Dermis lymphatic vessel endothelial cell (primary cell): ENCODE measurements around the gene GOLGA8N. TPM values are rescaled to one million over a fixed set of nuclear protein-coding genes. Genes with fewer than 3 reads are reported as not detected.

Source experiments
- total RNA-seq: library from RNA; depleted of rRNA; stranded (reverse); fragments of >200 nt; gene quantifications from 2 replicates; pipeline ENCODE4 v1.2.1, GENCODE V29; 2014

Gene GOLGA8N
- total RNA-seq: 0.87 and 1.4 TPM in 2 replicates

DNA sequence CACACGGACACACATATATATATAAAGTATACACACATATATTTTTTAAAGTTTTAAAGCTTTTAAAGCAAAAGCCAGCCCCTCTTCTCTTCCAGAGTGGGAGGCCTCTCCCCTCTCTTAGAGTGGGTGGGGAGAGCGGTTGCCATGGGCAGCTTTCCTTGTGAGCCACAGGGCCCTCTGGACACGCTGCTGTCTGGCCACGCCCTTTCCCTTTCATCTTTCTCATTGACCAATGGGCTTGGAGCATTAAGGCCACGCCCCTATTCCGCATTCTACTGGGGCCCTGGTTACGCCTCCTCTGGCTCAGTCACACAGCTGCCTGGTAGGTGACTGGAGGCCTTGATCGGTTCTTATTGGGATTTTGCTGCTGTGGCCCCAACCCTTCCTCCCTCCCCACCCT, at the start of gene GOLGA8N:
TSS of gene GOLGA8N (plus strand) at position 306 of the 400 bp plus-strand sequence.

DNA sequence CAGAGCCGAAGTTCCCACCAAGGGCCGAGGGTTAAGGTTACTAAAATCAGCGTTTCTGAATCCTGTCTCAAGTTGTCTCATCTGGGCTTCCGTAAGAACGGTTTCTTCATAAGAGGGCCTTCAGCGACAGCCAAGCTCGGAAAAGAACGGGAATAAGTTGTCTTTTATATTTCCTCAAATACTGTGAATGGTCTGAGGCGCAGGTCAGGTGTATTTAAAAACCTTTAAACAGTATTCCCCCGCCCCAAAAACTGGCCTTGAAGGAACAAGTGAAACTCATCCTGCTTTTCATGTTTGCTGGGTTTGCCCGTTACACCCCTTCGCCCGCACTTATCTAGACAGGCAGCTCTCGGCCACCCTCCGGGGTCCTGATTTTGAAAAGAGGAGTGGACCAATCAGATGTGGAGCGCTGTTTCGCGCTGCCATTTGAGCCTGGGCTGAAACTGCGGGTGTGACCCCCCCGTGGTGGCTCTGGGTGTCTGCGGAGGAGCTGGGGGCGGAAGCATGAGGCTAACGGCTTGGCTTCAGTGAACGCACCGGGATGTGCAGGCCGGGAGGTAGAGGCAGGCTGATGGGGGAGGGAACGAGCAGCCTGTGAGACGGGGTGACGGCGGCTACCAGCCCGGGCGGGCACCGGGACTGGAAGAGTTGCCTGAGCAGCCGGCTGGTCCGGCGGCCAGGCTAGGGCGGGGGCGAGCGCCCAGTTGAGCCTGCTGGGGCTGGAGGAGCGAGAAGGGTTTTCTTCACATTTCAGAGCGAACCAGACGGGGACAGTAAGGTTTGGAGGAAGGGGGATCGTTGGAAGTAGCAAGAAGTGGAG, 22.0 kb downstream of the GOLGA8N start, which contains the start of gene ARHGAP11A:
TSS of gene ARHGAP11A (plus strand) at position 454 of the 820 bp plus-strand sequence. CDS start 708 bp downstream, outside the sequence.

DNA sequence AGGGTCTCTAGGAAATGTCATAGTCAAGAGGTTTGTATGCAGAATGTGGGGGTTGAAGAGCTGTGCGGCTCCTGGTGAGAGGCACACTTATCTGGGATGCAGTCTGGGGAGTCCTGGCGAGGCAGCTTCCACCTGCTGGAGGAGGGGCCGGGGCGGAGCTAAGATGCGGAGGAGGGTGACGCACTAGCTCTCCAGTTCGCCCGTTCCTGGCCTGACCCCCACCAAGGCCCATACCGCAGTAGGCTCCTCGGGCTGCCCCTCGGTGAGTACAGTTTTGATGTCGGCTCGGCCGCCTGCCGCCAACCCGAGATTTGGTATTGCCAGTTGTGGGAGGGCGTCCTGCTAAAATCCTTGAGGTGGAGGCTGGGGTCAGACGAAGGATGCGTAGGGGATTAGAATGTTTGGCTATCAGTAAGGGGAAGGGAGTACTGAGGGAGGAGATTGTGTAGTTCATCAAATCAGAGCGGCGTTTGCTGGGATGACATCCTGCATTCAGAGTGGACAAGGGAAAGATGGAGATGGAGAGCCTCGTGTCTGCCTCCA, 48.3 kb downstream of the GOLGA8N start, which contains the start of gene SCG5:
TSS of gene SCG5 (plus strand) at position 194 of the 543 bp plus-strand sequence. CDS start 1,883 bp downstream, outside the sequence.

Other genes starting within 250 kb of the GOLGA8N start
- 0.26 and 0.33 TPM in 2 replicates for gene GOLGA8K, start 190.2 kb upstream of the GOLGA8N start, total RNA-seq
- gene GOLGA8O, start 137.8 kb upstream of the GOLGA8N start, total RNA-seq: 0.22 TPM in 1 of 2 replicates, not detected in the other
- 3.4 and 4.3 TPM in 2 replicates for gene ARHGAP11A, start 22.0 kb downstream of the GOLGA8N start, total RNA-seq
- 0.22 and 0.60 TPM in 2 replicates for gene SCG5, start 48.3 kb downstream of the GOLGA8N start, total RNA-seq
- gene GREM1, start 124.5 kb downstream of the GOLGA8N start, total RNA-seq: 0.09 and 2.1 TPM in 2 replicates